ENCODE data around the gene MYL10. TPM values are rescaled to one million over a fixed set of nuclear protein-coding genes. Genes with fewer than 3 reads are reported as not detected.

MYL10 gene
- total and polyA plus RNA-seq, 2 donors (not counting 3 experiments of a cell fraction or from before 2014, with no cell fraction given), result not detected

DNA sequence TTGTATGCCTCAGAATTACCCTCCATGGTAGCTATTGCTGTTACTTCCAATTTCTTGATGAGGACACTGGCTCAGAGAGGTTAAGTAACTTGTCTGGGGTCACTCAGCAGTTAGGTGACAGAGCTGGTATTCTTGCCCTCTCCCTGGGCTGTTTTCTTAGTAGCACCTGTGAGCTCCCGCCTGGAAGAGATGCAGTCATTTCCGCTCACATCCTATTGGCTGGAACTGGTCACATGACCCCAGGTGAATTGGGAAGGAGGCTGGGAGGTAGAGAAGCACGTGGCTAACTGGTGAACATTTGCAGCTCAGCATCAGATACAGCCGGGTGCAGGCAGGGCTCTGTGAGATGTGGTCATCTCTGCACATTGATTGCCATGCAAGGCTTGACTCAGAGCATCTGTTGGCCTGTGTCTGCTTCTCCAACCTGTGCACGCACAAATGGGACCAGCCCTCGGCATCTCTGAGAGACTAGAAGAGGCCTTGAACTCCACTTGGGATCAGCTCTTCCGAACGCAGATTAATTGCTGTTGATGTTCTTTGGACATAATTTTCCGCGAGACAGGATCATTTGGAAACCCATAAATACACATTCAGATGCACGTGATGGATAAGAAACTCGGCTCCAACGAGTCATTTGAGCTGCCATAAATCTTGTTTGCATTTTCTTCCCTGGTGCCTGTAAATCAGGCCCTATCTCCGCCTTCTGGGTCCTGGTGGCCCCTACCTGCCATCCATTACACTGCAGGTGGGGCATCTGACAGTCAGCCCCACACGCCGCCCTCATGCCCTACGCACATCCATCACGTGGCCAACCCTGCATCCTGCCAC lies 42.8 kb downstream of the MYL10 start:
- no peaks in the 10 kb centered on the region for H3K9me1 ChIP-seq (replicated peaks; ENCODE audit: control insufficient read depth, extremely low read depth, insufficient read depth, low read length)
- no peak overlapping the region for H3K9ac ChIP-seq (replicated peaks; ENCODE audit: extremely low read depth, insufficient read depth, low read length)
- no peaks in the 10 kb centered on the region for H3K4me1 ChIP-seq (ENCODE audit: control insufficient read depth, extremely low read depth, insufficient read depth, low read length)
- H3K4me3 ChIP-seq (replicated peaks in 1 of 3; ENCODE audit: insufficient read depth in 1 of 3, low read depth in 1 of 3, low read length in 3 of 3), result no peak overlapping the region
- CTCF ChIA-PET, result interaction anchor here (0.5 kb wide), 1 partner anchor 8 kb away, joined by 5 read pairs; no protein-coding TSS in a partner anchor
- DNase-seq (ENCODE audit: low read depth, low spot score), result no peak
- no peaks in the 10 kb centered on the region for H4K20me1 ChIP-seq (replicated peaks; ENCODE audit: control insufficient read depth, extremely low read depth, insufficient read depth, low read length)
- H2AFZ ChIP-seq (ENCODE audit: low read depth, low read length), result no peak overlapping the region
- no TSS peak for BruUV-seq (replicated peaks)
- dilution Hi-C loops (cut with MboI; ENCODE audit: extremely low pct_ligation_motif_present, low sequenced_read_pairs), result no loop called here
- no peaks in the 10 kb centered on the region for H3K27me3 ChIP-seq (ENCODE audit: control insufficient read depth in 2 of 2, insufficient read depth in 2 of 2, low read length in 2 of 2)
- no peak overlapping the region for H3K27ac ChIP-seq (ENCODE audit: insufficient read depth, low read depth, low read length)
- intact Hi-C loops (cut with micrococcal nuclease), result no loop called here
- TF ChIP-seq JUN (IDR thresholded peaks at IDR 0.05; ENCODE audit: borderline replicate concordance, insufficient read depth, insufficient read length, low read depth) (no peak), POLR2A (IDR thresholded peaks at IDR 0.05; ENCODE audit: low read depth, low read length) (no peak), MYC (IDR thresholded peaks at IDR 0.05; ENCODE audit: low read depth, low read length) (no peak), GATA2 (IDR thresholded peaks at IDR 0.05; ENCODE audit: insufficient read depth, insufficient read length, low read depth, low read length) (no peak), FOS (IDR thresholded peaks at IDR 0.05; ENCODE audit: borderline replicate concordance, insufficient read depth, low read length) (no peak), EZH2 (IDR thresholded peaks at IDR 0.05; ENCODE audit: borderline replicate concordance, low read depth, low read length, severe bottlenecking) (no peak), CTCF (IDR thresholded peaks at IDR 0.05; ENCODE audit: extremely low read depth in 1 of 2, insufficient read depth in 1 of 2, low read depth in 1 of 2, low read length in 2 of 2) (no peak), POLR2AphosphoS5 (IDR thresholded peaks at IDR 0.05; ENCODE audit: insufficient read depth, low read depth, low read length) (no peak)
- TF ChIP-seq, protein P1, sequence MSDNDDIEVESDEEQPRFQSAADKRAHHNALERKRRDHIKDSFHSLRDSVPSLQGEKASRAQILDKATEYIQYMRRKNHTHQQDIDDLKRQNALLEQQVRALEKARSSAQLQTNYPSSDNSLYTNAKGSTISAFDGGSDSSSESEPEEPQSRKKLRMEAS (IDR thresholded peaks at IDR 0.05; ENCODE audit: insufficient read depth, insufficient read length), result no peak
- no peaks in the 10 kb centered on the region for H3K79me2 ChIP-seq (ENCODE audit: control insufficient read depth, insufficient read depth, low read length)
- no peaks in the 10 kb centered on the region for H3K9me3 ChIP-seq (replicated peaks; ENCODE audit: control insufficient read depth, insufficient read depth, low read length)
- no peaks in the 10 kb centered on the region for H3K36me3 ChIP-seq (ENCODE audit: control insufficient read depth in 2 of 2, extremely low read depth in 1 of 2, insufficient read depth in 2 of 2, low read length in 2 of 2)
- FAIRE-seq, result no peak
- POLR2A ChIA-PET, result interaction anchor here (0.6 kb wide), 1 partner anchor 301 kb away, joined by 3 read pairs; no protein-coding TSS in a partner anchor
- H3K4me2 ChIP-seq (ENCODE audit: insufficient read depth, low read length), result no peak overlapping the region

All from endothelial cell of umbilical vein (primary cell).